Colonic mucosa (tissue), 4 donors: ENCODE measurements around the gene KCNG1. TPM values are rescaled to one million over a fixed set of nuclear protein-coding genes. Genes with fewer than 3 reads are reported as not detected.

Source experiments
- DNase-seq: peaks from one replicate; pipeline ENCODE4 v3.0.0-alpha.2; 2020
- H3K27ac ChIP-seq: fragments of 200-600 bp; one replicate; pipeline ENCODE4 v1.8.0; 2021
- H3K27me3 ChIP-seq: fragments of 200-600 bp; one replicate; pipeline ENCODE4 v1.8.0; 2021
- H3K36me3 ChIP-seq: fragments of 200-600 bp; one replicate; pipeline ENCODE4 v1.8.0; 2021
- H3K4me1 ChIP-seq: fragments of 200-600 bp; one replicate; pipeline ENCODE4 v1.8.0; 2021; ENCODE audit warnings: mild to moderate bottlenecking
- H3K4me3 ChIP-seq: fragments of 200-600 bp; one replicate; pipeline ENCODE4 v1.8.0; 2021
- H3K9ac ChIP-seq, 2 donors: one replicate each; pipeline ENCODE4 v1.7.0; 2013; ENCODE audit warnings: control low read depth in 2 of 2, low read depth in 2 of 2, low read length in 2 of 2
- H3K9me3 ChIP-seq: fragments of 200-600 bp; one replicate; pipeline ENCODE4 v1.8.0; 2021
- CTCF ChIP-seq: fragments of 200-600 bp; IDR thresholded peaks from one replicate; pipeline ENCODE4 v1.8.0; 2022; ENCODE audit warnings: antibody characterized with exemption, mild to moderate bottlenecking
- intact Hi-C: fragments of 100-400 bp; cut with DNase I; formaldehyde crosslinking; loops from one replicate; pipeline ENCODE4 v1.14.1; 2022
- total RNA-seq, 2 donors: library from RNA; stranded (reverse); fragmentation: NEBNext Ultra II Directional in 1 of 2; extraction: Animal tissue kit (Norgen Biotek cat#: 25700) in 1 of 2; gene quantifications; one replicate each; pipeline ENCODE4 v1.2.1, GENCODE V29; 2021
- donor health status: healthy.
- donor health status: DM: no; HTN: no; CAD: no.
- donor health status: DM: no; HTN: no; CAD: no.

Gene KCNG1
- total RNA-seq, 2 donors from 2014 or later, result 5.8 to 10.3 TPM

GRCh38 chr20:51004305-51004727 lies 18.6 kb downstream of the KCNG1 start:
- no peaks in the 10 kb centered on the region for H3K36me3 ChIP-seq
- no peak overlapping the region for H3K9ac ChIP-seq

GRCh38 chr20:51003753-51004152 lies 19.2 kb downstream of the KCNG1 start:
- no peak overlapping the region for H3K27ac ChIP-seq
- no peak for TF ChIP-seq CTCF
- H3K4me3 ChIP-seq, result no peak overlapping the region
- no peaks in the 10 kb centered on the region for H3K27me3 ChIP-seq
- no peaks in the 10 kb centered on the region for H3K9me3 ChIP-seq
- no peak for DNase-seq
- H3K36me3 ChIP-seq, result no peaks in the 10 kb centered on the region
- no peak overlapping the region for H3K9ac ChIP-seq
- intact Hi-C loops, result no loop called here
- H3K4me1 ChIP-seq, result no peaks in the 10 kb centered on the region

More at GRCh38 chr20:51004305-51004727, 18.6 kb downstream of the KCNG1 start:
- no peak overlapping the region for H3K4me3 ChIP-seq
- no peak for DNase-seq
- H3K27me3 ChIP-seq, result no peaks in the 10 kb centered on the region
- H3K4me1 ChIP-seq, result no peaks in the 10 kb centered on the region
- no peak for TF ChIP-seq CTCF
- H3K27ac ChIP-seq, result no peak overlapping the region
- intact Hi-C loops, result no loop called here
- H3K9me3 ChIP-seq, result no peaks in the 10 kb centered on the region

- TF ChIP-seq CTCF, result no peak
- Histone ChIP-seq H3K9ac (no peak overlapping the region), H3K4me1 (no peaks in the 10 kb centered on the region), H3K4me3 (no peak overlapping the region), H3K27me3 (no peaks in the 10 kb centered on the region), H3K36me3 (no peaks in the 10 kb centered on the region), H3K27ac (no peak overlapping the region), H3K9me3 (no peaks in the 10 kb centered on the region)
- DNase-seq, result no peak
- intact Hi-C loops, result no loop called here
Observed at GRCh38 chr20:51002633-51003032, 20.3 kb downstream of the KCNG1 start.

- H3K4me3 ChIP-seq, result no peak overlapping the region
Observed at GRCh38 chr20:51001430-51002265, 21.3 kb downstream of the KCNG1 start.

GRCh38 chr20:50999355-50999754 lies 23.6 kb downstream of the KCNG1 start:
- H3K4me1 ChIP-seq, result no peaks in the 10 kb centered on the region
- no peaks in the 10 kb centered on the region for H3K36me3 ChIP-seq
- intact Hi-C loops, result no loop called here
- no peaks in the 10 kb centered on the region for H3K27me3 ChIP-seq
- no peak overlapping the region for H3K27ac ChIP-seq
- no peaks in the 10 kb centered on the region for H3K9me3 ChIP-seq
- no peak for DNase-seq
- no peak for TF ChIP-seq CTCF
- H3K9ac ChIP-seq, result no peak overlapping the region
- no peak overlapping the region for H3K4me3 ChIP-seq

More at GRCh38 chr20:51001430-51002265, 21.3 kb downstream of the KCNG1 start:
- H3K9me3 ChIP-seq, result no peaks in the 10 kb centered on the region
- H3K4me1 ChIP-seq, result no peaks in the 10 kb centered on the region
- no peaks in the 10 kb centered on the region for H3K27me3 ChIP-seq
- no peak for TF ChIP-seq CTCF
- no peak overlapping the region for H3K9ac ChIP-seq
- no peaks in the 10 kb centered on the region for H3K36me3 ChIP-seq
- H3K27ac ChIP-seq, result no peak overlapping the region
- intact Hi-C loops, result no loop called here
- no peak for DNase-seq
